ENCODE data around the gene LHFPL2.

GRCh38 chr5:78503958-78504653 lies 144.5 kb downstream of the LHFPL2 start:
- TF ChIP-seq GABPA (IDR thresholded peaks at IDR 0.05; ENCODE audit: low read depth) (no peak), POLR2AphosphoS5 (IDR thresholded peaks at IDR 0.05; ENCODE audit: low read depth) (no peak), SPI1 (IDR thresholded peaks at IDR 0.05; ENCODE audit: borderline replicate concordance, low read depth) (no peak)
- TF ChIP-seq, protein P1, sequence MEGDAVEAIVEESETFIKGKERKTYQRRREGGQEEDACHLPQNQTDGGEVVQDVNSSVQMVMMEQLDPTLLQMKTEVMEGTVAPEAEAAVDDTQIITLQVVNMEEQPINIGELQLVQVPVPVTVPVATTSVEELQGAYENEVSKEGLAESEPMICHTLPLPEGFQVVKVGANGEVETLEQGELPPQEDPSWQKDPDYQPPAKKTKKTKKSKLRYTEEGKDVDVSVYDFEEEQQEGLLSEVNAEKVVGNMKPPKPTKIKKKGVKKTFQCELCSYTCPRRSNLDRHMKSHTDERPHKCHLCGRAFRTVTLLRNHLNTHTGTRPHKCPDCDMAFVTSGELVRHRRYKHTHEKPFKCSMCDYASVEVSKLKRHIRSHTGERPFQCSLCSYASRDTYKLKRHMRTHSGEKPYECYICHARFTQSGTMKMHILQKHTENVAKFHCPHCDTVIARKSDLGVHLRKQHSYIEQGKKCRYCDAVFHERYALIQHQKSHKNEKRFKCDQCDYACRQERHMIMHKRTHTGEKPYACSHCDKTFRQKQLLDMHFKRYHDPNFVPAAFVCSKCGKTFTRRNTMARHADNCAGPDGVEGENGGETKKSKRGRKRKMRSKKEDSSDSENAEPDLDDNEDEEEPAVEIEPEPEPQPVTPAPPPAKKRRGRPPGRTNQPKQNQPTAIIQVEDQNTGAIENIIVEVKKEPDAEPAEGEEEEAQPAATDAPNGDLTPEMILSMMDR (IDR thresholded peaks at IDR 0.05; ENCODE audit: insufficient read depth, low read length) = no peak
